CD1c-positive myeloid dendritic cell (primary cell): Measurements from ENCODE around the gene CYLD.

ENCODE experiments used
- DNase-seq: peaks from one replicate; pipeline ENCODE4 v3.0.0-alpha.2; 2016; ENCODE audit errors: extremely low spot score

The CYLD gene

DNA sequence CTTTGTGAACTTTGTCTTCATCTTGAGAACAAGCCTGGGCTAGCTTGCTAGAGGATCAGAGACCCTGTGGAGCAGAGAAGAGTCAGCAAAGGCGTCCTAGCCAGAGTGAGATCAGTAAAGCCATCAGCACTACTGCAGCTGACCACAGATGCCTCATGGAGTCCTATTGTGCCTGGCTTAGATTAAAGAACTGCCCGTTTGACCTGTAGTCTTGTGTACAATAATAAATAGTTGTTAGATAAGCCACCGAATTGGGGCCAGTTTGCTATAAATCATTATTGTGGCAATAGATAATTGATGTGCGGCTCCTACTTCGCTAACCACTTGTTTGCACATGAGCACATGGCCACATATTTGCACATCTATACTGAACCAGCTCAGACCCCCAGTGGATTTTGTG lies 103.0 kb downstream of the CYLD start:
- no peak for DNase-seq

DNA sequence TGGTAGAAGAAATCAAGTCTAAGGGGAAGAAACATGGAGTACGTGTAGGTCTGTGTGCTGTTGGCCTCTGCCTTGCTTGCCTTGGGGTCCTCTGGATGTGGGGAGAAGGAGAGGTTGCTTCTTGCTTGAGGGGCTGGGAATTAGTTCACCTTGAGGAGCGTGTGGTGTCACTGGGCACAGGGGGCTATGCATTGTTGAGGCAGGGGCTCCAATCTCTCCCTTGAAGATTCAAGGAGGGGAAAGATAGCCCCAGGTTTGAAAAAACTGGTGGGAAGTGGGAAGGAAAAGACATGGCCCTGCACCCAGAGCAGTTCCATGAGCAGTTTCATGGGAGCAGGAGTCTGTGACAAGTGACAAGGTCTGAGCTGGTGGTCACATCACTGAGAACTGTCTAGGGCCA lies 103.4 kb downstream of the CYLD start:
- DNase-seq: no peak

DNA sequence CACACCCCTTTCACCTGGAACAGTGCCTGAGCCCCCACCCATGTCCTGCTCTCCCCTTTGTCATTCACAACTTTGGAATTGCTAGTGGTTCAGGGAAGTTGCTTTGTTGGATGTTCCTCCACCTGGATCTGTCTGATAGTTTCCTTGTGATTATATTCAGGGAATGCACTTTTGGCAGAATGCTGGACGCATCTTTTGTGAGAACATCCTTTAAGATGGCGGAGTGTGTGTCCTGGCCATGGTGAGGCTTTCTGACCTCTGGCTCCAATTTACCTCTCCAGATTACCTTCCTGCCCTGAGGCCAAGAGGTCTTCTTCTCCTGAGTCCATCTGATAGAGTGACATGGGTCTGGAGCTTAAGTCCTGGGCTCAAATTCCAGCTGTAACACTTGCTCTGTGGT lies 104.6 kb downstream of the CYLD start:
- DNase-seq: no peak

- DNase-seq: no peak
Observed at GRCh38 chr16:50847166-50847565, 105.3 kb downstream of the CYLD start.

GRCh38 chr16:50848755-50849514 lies 107.0 kb downstream of the CYLD start:
- DNase-seq: no peak
